HUES6 (cell line): ENCODE measurements around the gene BIRC2.

Experiments
- H3K27ac ChIP-seq: 2 replicates; pipeline ENCODE4 v1.7.0; 2013; ENCODE audit warnings: low read depth, mild to moderate bottlenecking, low read length, inconsistent platforms
- H3K27me3 ChIP-seq: 2 replicates; pipeline ENCODE4 v1.6.1; 2013; ENCODE audit warnings: low read length; ENCODE audit not compliant: control insufficient read depth, insufficient read depth
- H3K36me3 ChIP-seq: 2 replicates; pipeline ENCODE4 v1.6.1; 2013; ENCODE audit warnings: low read length; ENCODE audit not compliant: control insufficient read depth, insufficient read depth
- H3K4me1 ChIP-seq: 2 replicates; pipeline ENCODE4 v1.6.1; 2013; ENCODE audit warnings: low read length; ENCODE audit not compliant: control insufficient read depth, insufficient read depth
- H3K4me3 ChIP-seq: 2 replicates; pipeline ENCODE4 v1.5.1; 2013; ENCODE audit warnings: low read depth, low read length
- H3K9ac ChIP-seq: one replicate; pipeline ENCODE4 v1.6.1; 2013; ENCODE audit warnings: mild to moderate bottlenecking, low read length
- H3K9me3 ChIP-seq: 2 replicates; pipeline ENCODE4 v1.6.1; 2013; ENCODE audit warnings: low read depth, low read length; ENCODE audit not compliant: control insufficient read depth, insufficient read depth

BIRC2 gene

GRCh38 chr11:102377891-102378290 lies 30.9 kb downstream of the BIRC2 start:
- no peak overlapping the region for H3K27ac ChIP-seq
- no peak overlapping the region for H3K9ac ChIP-seq
- peaks cover 5% of the 10 kb centered on the region for H3K4me1 ChIP-seq
- no peaks in the 10 kb centered on the region for H3K27me3 ChIP-seq
- H3K36me3 ChIP-seq: peaks cover 32% of the 10 kb centered on the region
- H3K4me3 ChIP-seq: no peak overlapping the region
- no peaks in the 10 kb centered on the region for H3K9me3 ChIP-seq

GRCh38 chr11:102378818-102379217 lies 31.8 kb downstream of the BIRC2 start:
- Histone ChIP-seq H3K36me3 (peaks cover 35% of the 10 kb centered on the region), H3K9ac (no peak overlapping the region), H3K4me1 (peaks cover 5% of the 10 kb centered on the region), H3K4me3 (no peak overlapping the region), H3K27ac (no peak overlapping the region), H3K27me3 (no peaks in the 10 kb centered on the region), H3K9me3 (no peaks in the 10 kb centered on the region)

GRCh38 chr11:102382384-102382783 lies 35.4 kb downstream of the BIRC2 start:
- Histone ChIP-seq H3K36me3 (peaks cover 55% of the 10 kb centered on the region), H3K9me3 (no peaks in the 10 kb centered on the region), H3K27ac (no peak overlapping the region), H3K4me3 (no peak overlapping the region), H3K4me1 (0 out of 2 replicates have a peak, but pooled peaks cover 8% of the 10 kb centered on the region), H3K27me3 (no peaks in the 10 kb centered on the region), H3K9ac (no peak overlapping the region)

GRCh38 chr11:102383839-102384238 lies 36.8 kb downstream of the BIRC2 start:
- H3K4me3 ChIP-seq: no peak overlapping the region
- H3K9me3 ChIP-seq: no peaks in the 10 kb centered on the region
- H3K4me1 ChIP-seq: 0 out of 2 replicates have a peak, but pooled peaks cover 8% of the 10 kb centered on the region
- H3K27ac ChIP-seq: no peak overlapping the region
- H3K27me3 ChIP-seq: no peaks in the 10 kb centered on the region
- peaks cover 51% of the 10 kb centered on the region for H3K36me3 ChIP-seq
- H3K9ac ChIP-seq: no peak overlapping the region

GRCh38 chr11:102384419-102385079 lies 37.5 kb downstream of the BIRC2 start:
- Histone ChIP-seq H3K9me3 (no peaks in the 10 kb centered on the region), H3K4me1 (0 out of 2 replicates have a peak, but pooled peaks cover 8% of the 10 kb centered on the region), H3K27ac (no peak overlapping the region), H3K27me3 (no peaks in the 10 kb centered on the region), H3K36me3 (peaks cover 51% of the 10 kb centered on the region), H3K9ac (no peak overlapping the region), H3K4me3 (no peak overlapping the region)

GRCh38 chr11:102385085-102386007 lies 38.3 kb downstream of the BIRC2 start:
- Histone ChIP-seq H3K36me3 (peaks cover 43% of the 10 kb centered on the region), H3K9ac (no peak overlapping the region), H3K27ac (no peak overlapping the region), H3K27me3 (no peaks in the 10 kb centered on the region), H3K4me1 (0 out of 2 replicates have a peak, but pooled peaks cover 8% of the 10 kb centered on the region), H3K9me3 (no peaks in the 10 kb centered on the region), H3K4me3 (no peak overlapping the region)

GRCh38 chr11:102386136-102386734 lies 39.2 kb downstream of the BIRC2 start:
- Histone ChIP-seq H3K4me1 (0 out of 2 replicates have a peak, but pooled peaks cover 8% of the 10 kb centered on the region), H3K4me3 (no peak overlapping the region), H3K27ac (no peak overlapping the region), H3K27me3 (no peaks in the 10 kb centered on the region), H3K9me3 (no peaks in the 10 kb centered on the region), H3K9ac (no peak overlapping the region), H3K36me3 (peaks cover 45% of the 10 kb centered on the region)

GRCh38 chr11:102387043-102387781 lies 40.2 kb downstream of the BIRC2 start:
- Histone ChIP-seq H3K36me3 (peaks cover 50% of the 10 kb centered on the region), H3K4me3 (no peak overlapping the region), H3K9me3 (no peaks in the 10 kb centered on the region), H3K27ac (no peak overlapping the region), H3K9ac (no peak overlapping the region), H3K27me3 (no peaks in the 10 kb centered on the region), H3K4me1 (0 out of 2 replicates have a peak, but pooled peaks cover 8% of the 10 kb centered on the region)

- 0 out of 2 replicates have a peak, but pooled peaks cover 7% of the 10 kb centered on the region for H3K4me1 ChIP-seq
- no peaks in the 10 kb centered on the region for H3K27me3 ChIP-seq
- H3K9me3 ChIP-seq: no peaks in the 10 kb centered on the region
- peaks cover 52% of the 10 kb centered on the region for H3K36me3 ChIP-seq
- no peak overlapping the region for H3K27ac ChIP-seq
- no peak overlapping the region for H3K4me3 ChIP-seq
- no peak overlapping the region for H3K9ac ChIP-seq
Measured at GRCh38 chr11:102389253-102389652, 42.2 kb downstream of the BIRC2 start.

- H3K9ac ChIP-seq: no peak overlapping the region
- no peak overlapping the region for H3K27ac ChIP-seq
- no peak overlapping the region for H3K4me3 ChIP-seq
- H3K9me3 ChIP-seq: no peaks in the 10 kb centered on the region
- no peaks in the 10 kb centered on the region for H3K4me1 ChIP-seq
- no peaks in the 10 kb centered on the region for H3K27me3 ChIP-seq
- H3K36me3 ChIP-seq: peaks cover 44% of the 10 kb centered on the region
Measured at GRCh38 chr11:102390667-102391465, 43.9 kb downstream of the BIRC2 start.
